Loucy (cell line): Measurements from ENCODE around the gene TNPO1.

Source experiments
- EZH2phosphoT487 ChIP-seq: fragments of 200-600 bp; IDR thresholded peaks from 2 replicates; pipeline ENCODE4 v1.6.1; 2018; ENCODE audit warnings: antibody characterized with exemption, mild to moderate bottlenecking, moderate library complexity, borderline replicate concordance
- TF ChIP-seq, protein P1 (sequence below): fragments of 200-600 bp; sonication (generic); conservative IDR thresholded peaks from 2 replicates; pipeline ENCODE4 v1.5.1; 2014; ENCODE audit warnings: mild to moderate bottlenecking, antibody characterized with exemption, low read length

DNA sequence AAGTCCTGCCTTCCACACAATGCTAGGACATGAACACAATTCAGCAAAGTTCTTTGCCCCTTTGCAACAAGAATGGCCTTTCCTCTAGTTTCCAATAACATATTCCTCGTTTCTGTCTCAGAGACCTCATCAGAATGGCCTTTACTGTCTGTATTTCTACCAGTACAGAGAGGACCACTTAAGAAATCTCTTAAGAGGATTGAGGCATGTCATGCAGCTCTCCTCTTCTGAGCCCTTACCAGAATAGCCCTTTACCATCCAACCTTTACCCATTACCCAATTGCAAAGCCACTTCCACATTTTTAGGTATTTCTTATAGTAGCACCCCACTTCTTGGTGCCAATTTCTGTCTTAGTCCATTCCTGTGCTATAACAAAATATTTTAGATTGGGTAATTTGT lies 20.3 kb downstream of the TNPO1 start:
- TF ChIP-seq, protein P1, sequence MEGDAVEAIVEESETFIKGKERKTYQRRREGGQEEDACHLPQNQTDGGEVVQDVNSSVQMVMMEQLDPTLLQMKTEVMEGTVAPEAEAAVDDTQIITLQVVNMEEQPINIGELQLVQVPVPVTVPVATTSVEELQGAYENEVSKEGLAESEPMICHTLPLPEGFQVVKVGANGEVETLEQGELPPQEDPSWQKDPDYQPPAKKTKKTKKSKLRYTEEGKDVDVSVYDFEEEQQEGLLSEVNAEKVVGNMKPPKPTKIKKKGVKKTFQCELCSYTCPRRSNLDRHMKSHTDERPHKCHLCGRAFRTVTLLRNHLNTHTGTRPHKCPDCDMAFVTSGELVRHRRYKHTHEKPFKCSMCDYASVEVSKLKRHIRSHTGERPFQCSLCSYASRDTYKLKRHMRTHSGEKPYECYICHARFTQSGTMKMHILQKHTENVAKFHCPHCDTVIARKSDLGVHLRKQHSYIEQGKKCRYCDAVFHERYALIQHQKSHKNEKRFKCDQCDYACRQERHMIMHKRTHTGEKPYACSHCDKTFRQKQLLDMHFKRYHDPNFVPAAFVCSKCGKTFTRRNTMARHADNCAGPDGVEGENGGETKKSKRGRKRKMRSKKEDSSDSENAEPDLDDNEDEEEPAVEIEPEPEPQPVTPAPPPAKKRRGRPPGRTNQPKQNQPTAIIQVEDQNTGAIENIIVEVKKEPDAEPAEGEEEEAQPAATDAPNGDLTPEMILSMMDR = no peak
- no peak for TF ChIP-seq EZH2phosphoT487
